Spleen (tissue), 7 donors: ENCODE data around the gene TMIE.

Experiments
- POLR2A ChIP-seq, 3 donors: fragments of 450-650 bp; IDR thresholded peaks; one replicate each; pipeline ENCODE4 v1.5.1; 2017; ENCODE audit warnings: antibody characterized with exemption in 3 of 3, mild to moderate bottlenecking in 1 of 3
- POLR2AphosphoS5 ChIP-seq, 3 donors: sonication (generic); formaldehyde crosslinking; IDR thresholded peaks; one replicate each; pipeline ENCODE4 v1.5.1; 2017; ENCODE audit warnings: antibody characterized with exemption in 3 of 3
- TF ChIP-seq, protein P1 (sequence below), 11 experiments: fragments of 200-600 bp in 7 of 11; fragments of 450-650 bp in 4 of 11; sonication (generic) in 4 of 11; IDR thresholded peaks in 8 of 11; conservative IDR thresholded peaks in 3 of 11; 1 replicate in 7 of 11; 2 replicates in 4 of 11; pipeline versions ENCODE4 v1.4.0 to v1.8.0; 2016 to 2021; ENCODE audit warnings: antibody characterized with exemption in 11 of 11, inconsistent platforms in 4 of 11, mild to moderate bottlenecking in 1 of 11
- donor health status: DM: no; HTN: no; CAD: no; lungs with moderate emphysema.
- donor health status: DM: no; HTN: no; CAD: no.
- donor health status: DM: no; HTN: no; CAD: no.

DNA sequence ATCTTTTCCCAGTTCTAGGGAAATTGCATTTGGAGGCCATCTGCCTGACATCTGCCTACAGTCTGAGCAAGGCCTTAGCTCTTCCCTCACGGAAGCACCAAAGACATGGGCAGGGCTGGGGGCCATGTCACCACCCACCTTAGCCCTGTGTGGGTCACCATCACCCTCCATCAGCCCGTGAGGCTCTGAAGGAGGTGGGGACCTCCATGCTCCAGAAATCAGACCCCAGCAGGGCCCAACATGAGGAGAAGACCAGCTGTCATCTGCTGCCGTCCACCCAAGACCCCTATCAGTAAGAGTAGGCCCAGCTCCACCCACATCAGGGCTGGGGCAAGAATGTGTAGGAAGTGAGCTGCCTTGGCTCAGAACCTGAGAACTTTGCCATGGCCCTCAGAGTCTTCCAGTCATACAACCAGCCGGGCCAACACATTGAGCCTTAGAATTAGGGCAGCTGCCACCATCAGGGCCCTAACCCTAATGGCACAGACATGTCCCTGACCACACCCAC, 1.9 kb downstream of the TMIE start:
- TF ChIP-seq POLR2A (IDR thresholded peaks at IDR 0.05) = no peak
- TF ChIP-seq, protein P1, sequence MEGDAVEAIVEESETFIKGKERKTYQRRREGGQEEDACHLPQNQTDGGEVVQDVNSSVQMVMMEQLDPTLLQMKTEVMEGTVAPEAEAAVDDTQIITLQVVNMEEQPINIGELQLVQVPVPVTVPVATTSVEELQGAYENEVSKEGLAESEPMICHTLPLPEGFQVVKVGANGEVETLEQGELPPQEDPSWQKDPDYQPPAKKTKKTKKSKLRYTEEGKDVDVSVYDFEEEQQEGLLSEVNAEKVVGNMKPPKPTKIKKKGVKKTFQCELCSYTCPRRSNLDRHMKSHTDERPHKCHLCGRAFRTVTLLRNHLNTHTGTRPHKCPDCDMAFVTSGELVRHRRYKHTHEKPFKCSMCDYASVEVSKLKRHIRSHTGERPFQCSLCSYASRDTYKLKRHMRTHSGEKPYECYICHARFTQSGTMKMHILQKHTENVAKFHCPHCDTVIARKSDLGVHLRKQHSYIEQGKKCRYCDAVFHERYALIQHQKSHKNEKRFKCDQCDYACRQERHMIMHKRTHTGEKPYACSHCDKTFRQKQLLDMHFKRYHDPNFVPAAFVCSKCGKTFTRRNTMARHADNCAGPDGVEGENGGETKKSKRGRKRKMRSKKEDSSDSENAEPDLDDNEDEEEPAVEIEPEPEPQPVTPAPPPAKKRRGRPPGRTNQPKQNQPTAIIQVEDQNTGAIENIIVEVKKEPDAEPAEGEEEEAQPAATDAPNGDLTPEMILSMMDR (IDR thresholded peaks at IDR 0.05 in 8 of 11, conservative IDR thresholded peaks at IDR 0.05 in 3 of 11) = no peak
- no peak for TF ChIP-seq POLR2AphosphoS5 (IDR thresholded peaks at IDR 0.05)
